Esophagus muscularis mucosa (tissue), 4 donors: ENCODE data around the gene MAGEE1.

Source experiments
- EP300 ChIP-seq: sonication (generic); formaldehyde crosslinking; IDR thresholded peaks from one replicate; pipeline ENCODE4 v1.6.1; 2017; ENCODE audit warnings: antibody characterized with exemption
- POLR2A ChIP-seq: fragments of 450-650 bp; IDR thresholded peaks from one replicate; pipeline ENCODE4 v1.6.1; 2017; ENCODE audit warnings: antibody characterized with exemption, moderate library complexity, mild to moderate bottlenecking, low read depth
- TF ChIP-seq, protein P1 (sequence below), 3 experiments: fragments of 200-600 bp in 2 of 3; fragments of 450-650 bp in 1 of 3; sonication (generic) in 2 of 3; IDR thresholded peaks; one replicate each; pipeline ENCODE4 v1.5.1; 2017 to 2019; ENCODE audit warnings: antibody characterized with exemption in 3 of 3, mild to moderate bottlenecking in 2 of 3, moderate library complexity in 1 of 3

DNA sequence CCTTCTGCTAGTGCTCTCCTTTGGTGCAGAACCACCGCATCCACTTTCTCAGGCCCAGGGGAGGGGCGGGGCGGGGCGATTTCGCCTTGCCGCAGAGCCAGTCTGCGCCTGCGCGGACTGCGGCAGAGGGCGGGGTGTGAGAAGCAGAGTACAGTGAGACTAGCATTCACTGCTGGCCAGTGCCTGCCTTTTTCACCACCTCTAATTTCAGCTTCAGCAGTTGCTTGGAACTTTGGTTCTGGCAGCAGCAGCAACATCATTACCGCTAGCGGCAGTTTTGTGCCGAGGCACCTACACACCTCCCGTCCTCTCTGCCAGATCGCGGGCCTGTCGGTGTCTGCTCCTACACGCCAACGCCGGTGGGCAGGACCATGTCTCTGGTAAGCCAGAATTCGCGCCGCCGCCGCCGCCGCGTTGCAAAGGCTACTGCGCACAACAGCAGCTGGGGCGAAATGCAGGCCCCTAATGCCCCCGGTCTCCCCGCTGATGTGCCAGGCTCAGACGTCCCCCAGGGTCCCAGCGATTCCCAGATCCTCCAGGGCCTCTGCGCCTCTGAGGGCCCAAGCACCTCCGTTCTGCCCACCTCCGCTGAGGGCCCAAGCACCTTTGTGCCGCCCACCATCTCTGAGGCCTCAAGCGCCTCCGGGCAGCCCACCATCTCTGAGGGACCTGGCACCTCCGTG lies at the start of gene MAGEE1:
- TF ChIP-seq, protein P1, sequence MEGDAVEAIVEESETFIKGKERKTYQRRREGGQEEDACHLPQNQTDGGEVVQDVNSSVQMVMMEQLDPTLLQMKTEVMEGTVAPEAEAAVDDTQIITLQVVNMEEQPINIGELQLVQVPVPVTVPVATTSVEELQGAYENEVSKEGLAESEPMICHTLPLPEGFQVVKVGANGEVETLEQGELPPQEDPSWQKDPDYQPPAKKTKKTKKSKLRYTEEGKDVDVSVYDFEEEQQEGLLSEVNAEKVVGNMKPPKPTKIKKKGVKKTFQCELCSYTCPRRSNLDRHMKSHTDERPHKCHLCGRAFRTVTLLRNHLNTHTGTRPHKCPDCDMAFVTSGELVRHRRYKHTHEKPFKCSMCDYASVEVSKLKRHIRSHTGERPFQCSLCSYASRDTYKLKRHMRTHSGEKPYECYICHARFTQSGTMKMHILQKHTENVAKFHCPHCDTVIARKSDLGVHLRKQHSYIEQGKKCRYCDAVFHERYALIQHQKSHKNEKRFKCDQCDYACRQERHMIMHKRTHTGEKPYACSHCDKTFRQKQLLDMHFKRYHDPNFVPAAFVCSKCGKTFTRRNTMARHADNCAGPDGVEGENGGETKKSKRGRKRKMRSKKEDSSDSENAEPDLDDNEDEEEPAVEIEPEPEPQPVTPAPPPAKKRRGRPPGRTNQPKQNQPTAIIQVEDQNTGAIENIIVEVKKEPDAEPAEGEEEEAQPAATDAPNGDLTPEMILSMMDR (IDR thresholded peaks at IDR 0.05) = no peak
- TF ChIP-seq EP300 (no peak), POLR2A (no peak)
